NCI-H460 (cell line): ENCODE data around the gene SMC1B. TPM values are rescaled to one million over a fixed set of nuclear protein-coding genes. Genes with fewer than 3 reads are reported as not detected.
"Not testable (repeated sequence)": the region's sequence is repeated elsewhere in the genome, so short reads cannot be mapped to it uniquely, and the experiment has no call there.

Experiments used
- DNase-seq: peaks from one replicate; pipeline ENCODE4 v3.0.0-alpha.2; 2016; ENCODE audit warnings: low read depth; ENCODE audit errors: extremely low read depth
- total RNA-seq: library from RNA; depleted of rRNA; stranded (reverse); fragments of >200 nt; shearing (Covaris generic); gene quantifications from 2 replicates; pipeline ENCODE4 v1.2.3, GENCODE V29; 2014

The SMC1B gene
- total RNA-seq, 1 experiment from 2014 or later = 0.10 TPM

DNA sequence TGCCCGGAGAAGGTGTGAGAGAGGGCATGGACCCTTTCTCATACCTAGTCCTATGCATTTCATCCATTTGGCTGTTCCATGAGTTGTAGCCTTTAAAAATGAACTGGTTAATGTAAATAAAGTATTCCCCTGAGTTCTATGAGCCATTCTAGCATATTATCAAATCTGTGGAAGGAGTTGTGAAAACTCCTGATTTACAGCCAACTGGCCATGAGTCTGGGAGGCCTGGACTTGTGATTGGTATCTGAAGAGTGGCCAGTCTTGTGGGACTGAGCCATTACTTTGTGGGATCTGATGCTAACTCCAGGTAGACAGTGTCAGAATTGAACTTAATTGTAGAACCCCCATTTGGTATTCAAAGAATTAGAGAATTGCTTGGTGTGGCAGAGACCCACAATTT is 55.3 kb downstream of the SMC1B start:
- DNase-seq = no peak

DNA sequence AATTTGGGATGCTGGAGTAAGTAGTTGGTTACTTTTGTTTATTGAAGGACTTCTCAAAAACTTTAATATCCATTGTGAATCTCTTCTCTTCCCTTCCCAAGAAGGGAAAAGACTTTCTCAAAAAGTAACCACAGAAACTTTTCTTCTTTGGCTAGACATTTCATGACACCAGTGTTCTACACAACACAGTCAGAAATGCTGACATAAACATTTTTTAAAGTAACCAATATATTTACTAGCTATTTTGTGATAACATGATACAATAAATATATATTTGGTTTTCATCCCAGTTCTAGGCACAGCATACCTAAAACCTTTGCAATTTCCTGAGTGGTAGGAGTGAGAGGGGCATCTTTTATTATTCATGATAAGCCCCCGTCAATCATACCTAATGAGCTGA is 55.9 kb downstream of the SMC1B start:
- no peak for DNase-seq

DNA sequence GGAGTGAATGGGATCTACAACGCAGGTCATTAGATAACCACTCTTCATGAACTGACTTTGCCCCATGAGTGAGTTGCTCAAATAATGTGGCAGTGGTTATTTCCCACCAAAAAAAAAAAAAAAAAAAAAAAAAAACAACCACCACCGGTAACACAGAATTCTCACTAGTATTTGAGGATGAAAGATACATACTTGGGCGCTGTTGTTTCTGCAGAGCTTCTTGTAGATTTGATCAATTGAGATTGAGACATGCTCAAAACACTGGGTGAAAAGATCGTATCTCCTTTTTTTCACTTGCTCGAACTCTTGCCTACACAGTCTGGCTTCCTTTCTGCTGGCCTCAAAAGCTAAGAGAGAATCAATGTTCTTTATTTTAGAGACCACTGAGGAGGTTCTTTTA is 59.6 kb downstream of the SMC1B start:
- no peak for DNase-seq

DNA sequence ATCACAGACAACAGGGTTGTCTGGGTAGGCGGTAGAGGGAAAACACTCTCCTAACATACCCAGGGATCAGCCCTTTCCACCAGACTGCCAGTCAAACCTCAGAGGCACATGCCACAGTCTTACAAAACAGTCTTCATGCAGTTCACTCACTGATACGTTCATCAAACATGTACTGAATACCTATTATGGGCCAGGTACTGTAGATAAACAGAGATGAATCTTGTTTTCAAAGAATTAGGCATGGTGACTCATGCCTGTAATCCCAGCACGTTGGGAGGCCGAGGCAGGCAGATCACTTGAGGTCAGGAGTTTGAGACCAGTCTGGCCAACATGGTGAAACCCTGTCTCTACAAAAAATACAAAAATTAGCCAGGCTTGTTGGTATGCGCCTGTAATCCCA is 60.6 kb downstream of the SMC1B start:
- DNase-seq = not testable (repeated sequence)

DNA sequence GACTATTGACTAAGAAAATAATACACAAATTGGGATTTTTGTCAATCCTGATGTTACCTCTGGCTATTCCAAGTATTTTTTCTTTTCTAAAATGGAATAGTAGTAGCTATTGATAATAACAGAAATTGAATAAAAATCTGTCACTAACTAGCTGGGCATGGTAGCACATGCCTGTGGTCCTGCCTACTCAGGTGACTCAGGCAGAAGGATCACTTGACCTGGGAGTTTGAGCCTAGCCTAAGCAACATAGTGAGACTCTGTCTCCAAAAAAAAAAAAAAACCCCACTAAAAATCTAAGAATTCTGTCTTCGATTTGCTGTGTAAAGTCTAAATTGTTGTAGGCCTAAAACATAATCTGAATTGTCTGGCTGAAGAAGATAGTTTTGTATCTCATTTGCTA is 61.4 kb downstream of the SMC1B start:
- DNase-seq = no peak

DNA sequence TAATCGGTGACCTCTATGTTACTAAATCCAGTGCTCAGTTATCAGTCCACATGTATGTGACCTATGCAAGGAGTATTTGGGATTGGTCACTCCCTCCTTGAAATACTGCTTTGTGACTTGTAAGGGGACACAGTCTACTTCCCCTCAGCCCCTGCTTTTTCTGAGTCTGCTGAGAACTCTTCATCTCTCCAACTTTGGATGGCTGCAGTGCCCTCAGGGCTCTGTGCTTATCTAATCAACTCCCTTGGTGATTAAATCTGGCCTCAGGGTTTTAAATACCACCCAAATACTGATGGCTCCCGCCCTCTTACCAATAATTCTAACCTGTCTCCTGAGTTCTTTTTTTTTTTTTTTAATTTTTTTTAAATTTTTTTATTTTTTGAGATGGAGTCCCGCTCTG is 63.5 kb downstream of the SMC1B start:
- DNase-seq = no peak

DNA sequence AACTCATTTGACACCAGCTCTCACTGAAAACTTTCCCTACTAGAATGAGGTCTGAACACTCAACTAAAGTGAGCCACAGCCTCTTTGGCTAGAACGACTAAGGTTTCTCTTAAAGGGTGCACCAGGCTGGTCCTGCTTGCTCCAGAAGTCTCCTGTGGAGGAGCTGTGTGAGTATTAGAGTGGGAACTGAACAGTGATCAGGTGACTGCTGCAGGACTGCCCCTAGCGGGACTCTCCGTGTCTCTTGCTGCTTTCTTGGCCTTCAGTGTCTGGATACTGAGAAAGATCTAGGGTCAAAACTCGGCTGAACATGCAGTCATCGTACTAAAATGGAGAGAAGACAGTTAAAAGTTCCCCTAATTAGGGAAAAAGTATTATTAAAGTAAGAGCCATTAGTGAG is 69.1 kb downstream of the SMC1B start:
- DNase-seq = no peak

DNA sequence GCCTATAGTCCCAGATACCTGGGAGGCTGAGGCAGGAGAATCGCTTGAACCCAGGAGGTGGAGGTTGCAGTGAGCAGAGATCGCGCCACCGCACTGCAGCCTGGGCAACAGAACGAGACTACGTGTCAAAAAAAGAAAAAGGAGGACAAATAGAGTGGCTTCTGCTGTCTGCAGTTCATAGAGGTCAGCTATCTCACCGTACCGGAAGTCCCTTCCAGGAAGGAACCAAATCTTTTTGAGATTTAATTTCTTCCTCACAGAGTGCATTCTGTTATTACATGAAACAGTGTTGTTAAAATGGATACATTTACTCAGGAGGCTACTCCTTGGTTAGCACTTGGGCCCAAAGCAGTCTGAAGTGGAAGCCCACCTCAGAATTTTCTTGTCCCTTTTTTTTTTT is 70.3 kb downstream of the SMC1B start:
- DNase-seq = no peak

DNA sequence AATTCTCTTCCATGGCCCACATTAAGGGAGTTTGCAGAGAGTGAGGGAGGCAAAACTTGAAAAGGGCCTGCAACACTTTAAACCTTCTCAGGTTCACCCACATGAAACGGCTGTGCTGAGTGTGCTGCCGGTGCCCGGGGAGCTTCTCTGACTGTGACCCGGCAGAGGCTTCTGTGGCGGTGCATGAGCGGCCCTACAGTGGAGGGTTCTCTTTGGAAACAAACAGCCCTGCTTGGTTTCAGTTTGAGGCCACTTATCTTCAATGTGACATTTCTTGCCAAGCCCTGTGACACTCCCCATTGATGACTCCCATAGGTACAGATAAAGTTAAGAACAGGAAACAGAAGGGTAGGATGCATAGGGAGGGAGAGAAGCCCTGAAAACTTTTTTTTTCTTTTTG is 71.9 kb downstream of the SMC1B start:
- no peak for DNase-seq

DNA sequence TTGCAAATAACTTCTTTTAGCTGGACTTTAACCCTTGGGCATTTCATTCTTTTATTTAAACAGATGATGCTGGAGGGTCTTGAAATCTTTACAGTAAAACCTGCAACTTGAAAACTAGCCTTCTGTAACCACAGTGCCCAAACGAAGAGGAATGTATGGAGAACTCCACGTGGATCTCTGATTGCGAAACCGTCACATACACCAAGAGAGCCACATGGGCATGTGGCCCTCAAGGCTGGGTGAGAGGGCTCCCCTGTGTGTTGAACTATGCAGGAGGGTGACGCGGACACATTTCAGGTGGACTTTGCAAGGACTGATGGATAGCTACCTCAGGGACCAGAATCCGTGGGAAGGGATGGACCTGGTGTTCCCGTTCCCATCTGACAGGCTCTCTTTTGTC is 73.1 kb downstream of the SMC1B start:
- DNase-seq = no peak

DNA sequence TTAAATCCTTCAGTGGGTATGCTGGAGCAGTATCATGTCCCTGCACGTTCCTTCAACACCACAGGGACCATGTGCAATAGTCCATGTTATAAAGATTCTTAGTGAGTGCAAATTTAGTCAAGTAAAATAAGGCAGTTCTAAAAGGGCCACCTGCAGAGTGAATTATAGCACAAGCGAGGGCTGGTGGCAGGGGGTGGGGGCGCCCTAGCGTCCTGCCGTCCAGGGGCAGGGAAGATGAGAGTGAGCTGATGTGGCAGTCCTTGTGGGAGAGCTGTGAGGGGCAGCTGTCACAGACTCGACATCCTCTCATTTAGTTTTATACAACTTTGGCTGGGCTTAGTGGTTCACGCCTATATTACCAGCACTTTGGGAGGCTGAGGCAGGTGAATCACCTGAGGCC is 74.6 kb downstream of the SMC1B start:
- no peak for DNase-seq

DNA sequence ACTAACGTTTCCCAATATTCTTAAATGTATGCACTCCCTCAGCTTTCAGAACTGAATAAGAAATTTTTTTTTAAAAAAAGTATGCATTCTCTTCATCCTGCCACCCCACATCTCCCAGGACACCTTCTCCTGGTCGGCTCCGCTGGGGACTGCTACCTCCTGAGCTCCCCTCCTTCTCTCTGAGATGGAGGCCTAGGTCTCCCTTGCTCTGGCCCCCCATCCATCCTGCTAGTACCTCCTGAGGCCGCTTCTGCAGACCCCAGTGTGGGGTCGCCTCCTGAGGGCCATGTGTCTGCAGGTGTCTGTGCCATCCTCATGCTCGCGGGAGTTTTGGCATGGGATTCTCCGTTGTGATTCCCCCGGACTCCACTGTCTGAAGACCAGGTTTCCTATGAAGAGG is 75.9 kb downstream of the SMC1B start:
- DNase-seq = no peak

DNA sequence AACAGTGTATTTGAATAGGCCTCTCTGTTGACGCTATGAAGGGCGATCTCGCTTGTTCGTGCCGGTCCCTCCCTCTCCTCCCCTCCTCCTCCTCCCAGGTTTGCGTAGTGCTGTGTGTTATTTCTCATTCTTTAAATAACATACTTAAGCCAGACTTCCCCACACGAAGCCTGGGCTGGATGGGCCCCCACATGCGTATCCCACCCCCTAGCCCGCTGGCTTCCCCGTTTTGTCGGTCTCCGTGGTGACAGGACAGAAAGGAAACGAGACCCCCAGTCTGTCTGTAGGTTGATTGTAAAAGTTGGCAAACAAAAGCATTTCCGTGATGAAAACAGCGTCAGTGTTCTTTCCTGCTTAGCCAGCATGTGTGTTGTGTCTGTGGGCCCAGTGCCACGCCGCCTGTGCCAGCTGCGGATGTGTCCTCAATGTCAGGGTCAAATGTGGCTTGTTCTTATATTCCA is 76.4 kb downstream of the SMC1B start:
- DNase-seq = no peak

DNA sequence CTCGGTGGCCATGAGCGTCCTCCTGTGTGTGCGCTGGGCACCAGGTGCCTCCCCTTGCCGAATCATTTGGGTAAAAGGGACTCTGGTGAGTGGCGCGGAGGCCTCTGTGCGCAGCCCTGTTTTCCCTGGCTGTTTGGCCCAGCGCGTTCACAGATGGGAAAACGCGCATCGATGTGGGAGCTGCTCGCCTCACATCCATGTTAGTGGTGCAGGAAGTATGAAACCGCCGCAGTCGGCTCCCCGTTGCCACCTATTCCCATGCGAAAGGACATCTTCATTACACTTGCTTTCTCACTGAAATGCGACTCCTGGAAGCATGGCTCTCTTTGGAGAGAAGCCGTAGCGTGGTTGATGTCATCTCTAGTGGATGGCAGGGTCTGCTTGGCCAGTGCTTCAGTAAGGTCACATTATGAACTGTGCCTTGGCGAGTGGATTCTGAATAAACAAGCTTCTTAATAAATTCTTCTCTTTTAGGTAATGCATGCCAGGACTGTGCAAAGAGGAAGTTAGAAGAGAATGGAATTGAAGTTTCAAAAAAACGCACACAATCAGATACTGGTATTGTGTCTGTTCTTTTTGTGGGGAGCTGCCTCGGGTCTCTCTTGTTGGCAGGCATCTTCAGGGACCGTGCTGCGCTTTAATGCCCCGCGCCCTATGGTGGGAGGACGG is 77.4 kb downstream of the SMC1B start:
- DNase-seq = no peak

DNA sequence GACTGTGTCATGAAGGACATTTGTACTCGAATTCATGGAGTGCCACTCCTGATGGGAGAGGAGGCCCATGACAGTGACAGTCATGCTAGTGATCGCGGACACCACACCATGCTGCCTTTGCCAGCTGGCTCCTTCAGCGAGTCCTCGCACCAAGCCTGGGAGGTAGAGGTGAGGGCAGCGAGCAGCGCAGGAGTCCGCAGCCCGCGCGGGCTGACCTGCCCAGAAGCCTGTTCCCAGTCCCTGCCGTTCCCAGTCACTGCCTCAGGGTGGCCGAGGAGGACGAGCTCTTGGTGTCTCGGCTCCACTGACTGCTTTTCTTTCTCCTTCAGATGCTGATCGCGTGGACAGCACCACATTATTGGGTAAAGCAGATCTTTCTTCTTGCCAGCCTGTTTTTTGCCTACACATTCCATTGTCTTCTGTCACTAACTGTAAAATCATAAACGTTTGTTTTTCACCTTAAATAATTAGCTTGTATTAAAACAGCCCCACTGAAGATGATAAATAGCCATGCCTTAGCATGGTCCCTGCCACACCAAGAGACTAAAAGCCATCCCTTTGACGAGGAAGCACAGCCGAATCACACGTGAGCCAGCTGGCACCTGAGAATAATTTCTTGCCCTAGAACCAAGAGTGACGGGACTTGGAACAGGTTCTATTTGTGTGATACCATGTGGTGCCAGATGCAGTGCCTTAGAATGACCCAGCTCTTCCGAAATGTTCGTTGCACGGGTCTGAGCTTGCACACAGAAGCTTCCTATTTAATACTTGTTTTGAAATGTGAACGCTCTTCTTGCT is 78.2 kb downstream of the SMC1B start:
- DNase-seq = no peak

DNA sequence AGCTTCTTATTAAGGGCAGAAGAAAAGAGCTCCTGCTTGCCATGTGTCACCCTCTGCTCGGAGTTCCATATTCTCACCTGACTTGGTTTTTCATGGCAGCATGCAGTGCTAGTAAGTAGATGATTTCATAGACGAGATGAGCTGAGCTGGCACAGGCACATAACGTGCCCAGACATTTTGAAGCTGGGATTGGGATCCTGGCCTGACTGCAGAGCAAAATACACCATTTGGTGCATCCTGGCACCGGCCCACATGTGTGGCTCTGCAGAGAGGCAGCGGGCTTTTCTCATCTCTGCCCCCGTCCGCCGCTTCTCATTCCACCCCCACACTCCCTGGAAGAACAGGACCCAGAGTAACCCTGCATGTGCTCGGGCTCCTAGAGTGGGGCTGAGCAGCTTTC is 78.9 kb downstream of the SMC1B start:
- DNase-seq = no peak

DNA sequence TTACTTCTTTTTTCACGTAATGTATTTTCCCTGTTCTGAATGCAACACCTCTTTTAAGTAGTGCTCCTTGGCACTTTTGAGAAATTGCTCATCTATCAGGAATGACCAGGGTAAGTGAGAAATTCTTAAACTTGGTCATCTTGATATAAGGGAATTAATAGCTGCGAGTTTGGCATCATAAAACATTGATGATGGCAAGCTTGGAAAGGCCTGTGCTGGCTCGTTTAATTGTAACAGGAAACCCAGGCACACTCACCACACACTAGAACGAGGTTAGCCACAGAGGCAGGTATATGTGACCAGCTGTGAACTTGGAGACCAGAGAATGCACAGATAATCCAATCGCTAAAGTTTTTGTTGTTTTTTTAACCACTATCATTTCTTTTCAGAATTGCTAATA is 79.3 kb downstream of the SMC1B start:
- DNase-seq = no peak

DNA sequence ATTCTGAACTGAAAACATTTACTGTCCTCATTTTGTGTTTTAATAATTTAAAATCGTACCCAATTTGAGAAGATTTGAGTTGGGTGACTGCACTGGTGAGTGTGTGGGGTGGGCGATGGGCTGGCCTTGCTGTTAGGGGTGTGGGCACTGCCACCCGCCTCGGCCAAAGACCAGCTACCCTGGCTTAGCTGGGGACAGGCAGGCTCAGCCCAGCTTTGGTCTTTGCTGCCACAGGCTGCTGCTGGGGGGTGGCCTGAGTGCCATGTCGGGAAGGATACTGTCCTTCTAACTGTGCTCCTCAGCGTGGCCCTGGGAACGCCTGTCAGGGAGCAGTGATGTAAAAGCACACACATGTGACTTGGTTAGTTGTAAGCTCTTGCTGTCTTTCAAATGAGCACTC is 81.4 kb downstream of the SMC1B start:
- DNase-seq = no peak

DNA sequence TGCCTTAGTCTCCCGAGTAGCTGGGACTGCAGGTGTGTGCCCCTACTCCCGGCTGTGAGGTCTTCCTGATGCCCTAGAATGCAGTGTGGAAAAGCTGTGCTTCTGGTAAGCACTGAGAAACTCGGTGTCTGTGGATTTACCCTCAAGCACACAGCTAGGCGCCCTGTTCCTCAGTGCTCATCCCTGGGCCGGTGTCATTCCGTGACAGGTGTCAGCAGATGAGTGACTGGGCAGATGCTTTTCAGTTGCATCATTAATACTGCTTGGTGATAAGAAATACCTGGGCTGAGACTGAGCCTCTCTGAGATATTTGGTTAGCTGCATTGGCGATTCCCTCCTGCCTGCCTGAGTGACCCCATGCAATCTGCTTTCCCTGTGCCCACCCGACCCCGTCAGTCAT is 81.9 kb downstream of the SMC1B start:
- no peak for DNase-seq

DNA sequence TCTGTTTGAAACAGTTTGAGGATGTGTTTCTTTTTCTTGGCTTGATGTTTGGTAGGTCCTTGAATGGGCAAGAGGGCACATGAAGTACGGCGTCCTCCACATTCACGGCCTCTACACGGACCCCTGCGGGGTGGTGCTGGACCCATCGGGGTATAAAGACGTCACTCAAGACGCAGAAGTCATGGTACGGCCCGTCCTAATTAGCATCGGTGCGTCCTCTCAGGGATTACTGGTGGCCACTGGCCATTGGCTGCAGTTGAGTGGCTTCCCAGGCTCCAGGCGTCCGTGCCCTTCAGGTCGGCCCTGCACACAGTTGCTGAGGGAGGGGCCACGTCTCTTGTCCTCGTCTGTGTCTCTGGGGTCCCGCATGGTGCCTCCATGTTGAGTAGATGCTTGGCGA is 82.9 kb downstream of the SMC1B start:
- DNase-seq = no peak

DNA sequence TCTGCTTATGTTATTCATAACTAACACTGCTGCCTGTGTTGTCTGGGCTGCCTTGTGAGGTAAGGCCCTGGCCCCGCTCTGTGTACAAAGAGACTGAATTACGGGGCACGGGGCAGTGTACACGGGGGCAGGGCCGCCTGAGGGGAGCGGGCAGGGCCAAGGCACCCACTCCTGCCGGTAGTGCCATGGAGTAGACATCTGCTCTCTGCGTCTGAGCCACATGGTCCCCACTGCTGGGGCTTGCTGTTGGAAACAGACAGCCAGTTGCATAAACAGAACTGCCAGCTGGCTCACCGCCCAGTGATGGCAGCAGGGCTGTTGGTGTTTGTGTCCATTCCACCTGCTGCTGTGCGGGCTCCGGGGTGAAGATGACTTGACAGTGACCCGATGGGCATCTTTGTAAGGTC is 83.9 kb downstream of the SMC1B start:
- DNase-seq = no peak

DNA sequence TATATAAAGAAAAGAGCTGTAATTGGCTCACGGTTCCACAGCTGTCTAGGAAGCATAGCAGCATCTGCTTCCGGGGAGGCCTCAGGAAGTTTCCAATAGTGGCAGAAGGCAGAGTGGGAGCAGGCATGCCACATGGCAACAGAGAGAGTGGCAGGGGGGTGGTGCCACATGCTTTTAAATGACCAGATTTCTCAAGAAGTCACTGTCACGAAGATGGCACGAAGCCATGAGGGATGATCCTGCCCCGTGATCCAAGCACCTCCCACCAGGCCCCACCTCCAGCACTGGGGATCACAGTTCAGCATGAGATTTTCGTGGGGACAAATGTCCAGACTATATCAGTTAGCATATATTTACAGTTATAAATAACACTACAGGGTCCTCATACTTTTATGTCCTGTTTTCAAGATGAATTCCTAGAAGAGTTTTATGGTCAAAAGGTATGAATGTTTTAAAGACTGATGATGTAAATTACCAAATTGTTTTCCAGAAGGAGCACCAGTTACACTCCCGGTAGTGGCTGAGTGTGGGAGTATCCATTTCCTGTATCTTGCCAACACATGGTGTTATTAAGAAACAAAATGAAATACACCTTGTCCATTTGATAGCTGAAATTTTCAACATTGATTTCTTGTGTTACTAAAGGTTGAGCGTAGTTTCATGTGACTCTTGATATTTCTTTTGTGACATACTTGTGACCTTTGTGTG is 84.4 kb downstream of the SMC1B start:
- DNase-seq = no peak
